ENCODE measurements around the gene PIGO.

DNA sequence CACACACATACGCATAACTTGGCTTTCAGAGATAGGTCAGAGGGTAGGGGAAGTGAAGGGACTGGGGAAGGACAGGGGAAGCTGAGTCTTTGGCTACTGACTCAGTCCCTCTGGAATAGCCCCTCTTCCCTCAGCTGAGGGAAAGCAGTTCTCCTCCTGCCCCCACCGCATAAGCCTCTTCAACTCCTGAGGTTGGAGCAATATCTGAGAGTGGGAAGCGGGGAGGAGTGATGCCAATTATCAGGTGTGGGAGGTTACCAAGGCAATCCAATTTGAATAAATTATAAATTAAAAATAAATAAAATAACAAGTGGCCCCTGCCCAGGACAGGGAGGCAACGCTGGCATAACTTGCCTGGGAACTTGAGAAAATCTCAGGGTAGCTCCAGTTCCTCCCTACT is 8.2 kb upstream of the PIGO start:
- no peak for TF ChIP-seq YY1 (IDR thresholded peaks at IDR 0.05; ENCODE audit: low read depth)
- TF ChIP-seq, protein P1, sequence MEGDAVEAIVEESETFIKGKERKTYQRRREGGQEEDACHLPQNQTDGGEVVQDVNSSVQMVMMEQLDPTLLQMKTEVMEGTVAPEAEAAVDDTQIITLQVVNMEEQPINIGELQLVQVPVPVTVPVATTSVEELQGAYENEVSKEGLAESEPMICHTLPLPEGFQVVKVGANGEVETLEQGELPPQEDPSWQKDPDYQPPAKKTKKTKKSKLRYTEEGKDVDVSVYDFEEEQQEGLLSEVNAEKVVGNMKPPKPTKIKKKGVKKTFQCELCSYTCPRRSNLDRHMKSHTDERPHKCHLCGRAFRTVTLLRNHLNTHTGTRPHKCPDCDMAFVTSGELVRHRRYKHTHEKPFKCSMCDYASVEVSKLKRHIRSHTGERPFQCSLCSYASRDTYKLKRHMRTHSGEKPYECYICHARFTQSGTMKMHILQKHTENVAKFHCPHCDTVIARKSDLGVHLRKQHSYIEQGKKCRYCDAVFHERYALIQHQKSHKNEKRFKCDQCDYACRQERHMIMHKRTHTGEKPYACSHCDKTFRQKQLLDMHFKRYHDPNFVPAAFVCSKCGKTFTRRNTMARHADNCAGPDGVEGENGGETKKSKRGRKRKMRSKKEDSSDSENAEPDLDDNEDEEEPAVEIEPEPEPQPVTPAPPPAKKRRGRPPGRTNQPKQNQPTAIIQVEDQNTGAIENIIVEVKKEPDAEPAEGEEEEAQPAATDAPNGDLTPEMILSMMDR (IDR thresholded peaks at IDR 0.05), result no peak
- TF ChIP-seq, protein P2, sequence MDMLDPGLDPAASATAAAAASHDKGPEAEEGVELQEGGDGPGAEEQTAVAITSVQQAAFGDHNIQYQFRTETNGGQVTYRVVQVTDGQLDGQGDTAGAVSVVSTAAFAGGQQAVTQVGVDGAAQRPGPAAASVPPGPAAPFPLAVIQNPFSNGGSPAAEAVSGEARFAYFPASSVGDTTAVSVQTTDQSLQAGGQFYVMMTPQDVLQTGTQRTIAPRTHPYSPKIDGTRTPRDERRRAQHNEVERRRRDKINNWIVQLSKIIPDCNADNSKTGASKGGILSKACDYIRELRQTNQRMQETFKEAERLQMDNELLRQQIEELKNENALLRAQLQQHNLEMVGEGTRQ (IDR thresholded peaks at IDR 0.05; ENCODE audit: borderline replicate concordance, low read depth, low read length), result no peak
- TF ChIP-seq POLR2AphosphoS5 (IDR thresholded peaks at IDR 0.05; ENCODE audit: low read depth, low read length), result no peak
- TF ChIP-seq FOXJ3 (CRISPR knock-in tag; IDR thresholded peaks at IDR 0.05), result no peak
